Nephron progenitor cell (in vitro differentiated cells): ENCODE results near the gene SETD6.

Experiments used
- DNase-seq: peaks from one replicate; pipeline ENCODE4 v3.0.0; 2021
- H3K27ac Mint-ChIP-seq: 2 replicates; pipeline ENCODE4 v1.8.0; 2021; ENCODE audit warnings: mild to moderate bottlenecking, moderate library complexity, mixed read lengths
- H3K27me3 Mint-ChIP-seq: 2 replicates; pipeline ENCODE4 v1.8.0; 2021; ENCODE audit warnings: mild to moderate bottlenecking, low read depth, mixed read lengths; ENCODE audit not compliant: poor library complexity
- H3K36me3 Mint-ChIP-seq: 2 replicates; pipeline ENCODE4 v1.8.0; 2021; ENCODE audit warnings: low read depth, mixed read lengths
- H3K4me1 Mint-ChIP-seq: 2 replicates; pipeline ENCODE4 v1.8.0; 2021; ENCODE audit warnings: mixed read lengths
- H3K4me3 Mint-ChIP-seq: 2 replicates; pipeline ENCODE4 v1.8.0; 2021; ENCODE audit warnings: mild to moderate bottlenecking, moderate library complexity, mixed read lengths
- H3K9me3 Mint-ChIP-seq: 2 replicates; pipeline ENCODE4 v1.8.0; 2021; ENCODE audit warnings: mild to moderate bottlenecking, moderate library complexity, mixed read lengths
- CTCF ChIP-seq: fragments of 200-600 bp; sonication (generic); IDR thresholded peaks from 2 replicates; pipeline ENCODE4 v1.5.0; 2021; ENCODE audit warnings: antibody characterized with exemption

SETD6 gene

GRCh38 chr16:58472266-58472665 lies 43.1 kb upstream of the SETD6 start:
- no peaks in the 10 kb centered on the region for H3K36me3 Mint-ChIP-seq
- no peak for TF ChIP-seq CTCF
- no peak for DNase-seq
- no peak overlapping the region for H3K27ac Mint-ChIP-seq
- no peaks in the 10 kb centered on the region for H3K9me3 Mint-ChIP-seq
- H3K4me3 Mint-ChIP-seq, result no peak overlapping the region
- no peaks in the 10 kb centered on the region for H3K4me1 Mint-ChIP-seq
- peaks cover 57% of the 10 kb centered on the region for H3K27me3 Mint-ChIP-seq

- H3K4me3 Mint-ChIP-seq, result no peak overlapping the region
- peaks cover 57% of the 10 kb centered on the region for H3K27me3 Mint-ChIP-seq
- H3K27ac Mint-ChIP-seq, result no peak overlapping the region
- no peaks in the 10 kb centered on the region for H3K9me3 Mint-ChIP-seq
- no peak for TF ChIP-seq CTCF
- DNase-seq, result no peak
- no peaks in the 10 kb centered on the region for H3K36me3 Mint-ChIP-seq
- no peaks in the 10 kb centered on the region for H3K4me1 Mint-ChIP-seq
These were observed 42.5 kb upstream of the SETD6 start for GRCh38 chr16:58472827-58473226.

GRCh38 chr16:58474296-58474695 lies 41.0 kb upstream of the SETD6 start:
- Mint-ChIP-seq H3K27ac (no peak overlapping the region), H3K27me3 (peaks cover 46% of the 10 kb centered on the region), H3K9me3 (no peaks in the 10 kb centered on the region), H3K4me1 (no peaks in the 10 kb centered on the region), H3K4me3 (no peak overlapping the region), H3K36me3 (no peaks in the 10 kb centered on the region)
- DNase-seq, result no peak
- TF ChIP-seq CTCF, result no peak

GRCh38 chr16:58475091-58475619 lies 40.2 kb upstream of the SETD6 start:
- Mint-ChIP-seq H3K9me3 (no peaks in the 10 kb centered on the region), H3K4me1 (peaks cover 6% of the 10 kb centered on the region), H3K27ac (peak overlapping the region; percentile 48), H3K27me3 (peaks cover 42% of the 10 kb centered on the region), H3K4me3 (no peak overlapping the region), H3K36me3 (no peaks in the 10 kb centered on the region)
- DNase-seq, result no peak
- no peak for TF ChIP-seq CTCF

- DNase-seq, result no peak
- Mint-ChIP-seq H3K4me1 (peaks cover 6% of the 10 kb centered on the region), H3K27me3 (peaks cover 46% of the 10 kb centered on the region), H3K4me3 (no peak overlapping the region), H3K27ac (no peak overlapping the region), H3K36me3 (no peaks in the 10 kb centered on the region), H3K9me3 (no peaks in the 10 kb centered on the region)
- no peak for TF ChIP-seq CTCF
These were observed 38.5 kb upstream of the SETD6 start for GRCh38 chr16:58476791-58477190.

GRCh38 chr16:58478427-58478826 lies 36.9 kb upstream of the SETD6 start:
- peaks cover 11% of the 10 kb centered on the region for H3K4me1 Mint-ChIP-seq
- peaks cover 45% of the 10 kb centered on the region for H3K27me3 Mint-ChIP-seq
- H3K4me3 Mint-ChIP-seq, result no peak overlapping the region
- DNase-seq, result no peak
- no peak overlapping the region for H3K27ac Mint-ChIP-seq
- H3K36me3 Mint-ChIP-seq, result no peaks in the 10 kb centered on the region
- TF ChIP-seq CTCF, result no peak
- H3K9me3 Mint-ChIP-seq, result no peaks in the 10 kb centered on the region
